Jurkat, Clone E6-1 (cell line): ENCODE results near the gene PLXND1.
A peak's percentile ranks its signal among the peaks of the same experiment; 100 is the strongest.
"Not testable (repeated sequence)": the region's sequence is repeated elsewhere in the genome, so short reads cannot be mapped to it uniquely, and the experiment has no call there.

Source experiments
- DNase-seq: peaks from one replicate; pipeline ENCODE4 v3.0.0-alpha.2; 2011; ENCODE audit warnings: low read depth, low spot score
- H3K4me3 ChIP-seq: 2 replicates; pipeline ENCODE4 v1.5.1; 2011; ENCODE audit warnings: mild to moderate bottlenecking, low read length, control low read depth, moderate library complexity

PLXND1 gene

DNA sequence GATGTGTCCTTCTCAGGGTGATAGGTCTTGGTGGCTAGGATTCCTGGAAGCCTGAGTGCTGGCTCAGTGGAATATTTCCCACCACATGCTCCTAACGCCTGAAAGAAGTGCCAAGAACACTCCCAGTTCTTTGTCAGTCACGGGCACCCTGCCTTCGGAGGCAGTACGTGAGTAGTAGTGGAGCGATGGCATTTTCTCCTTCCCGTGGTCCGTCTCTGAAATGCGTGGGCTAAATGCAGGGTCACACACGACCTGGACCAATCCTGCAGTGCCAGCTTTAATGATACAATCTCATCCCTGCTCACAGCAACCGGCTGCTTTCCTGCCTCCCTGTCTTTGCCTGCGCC, 49.0 kb downstream of the PLXND1 start:
- H3K4me3 ChIP-seq, result no peak overlapping the region
- no peak for DNase-seq

DNA sequence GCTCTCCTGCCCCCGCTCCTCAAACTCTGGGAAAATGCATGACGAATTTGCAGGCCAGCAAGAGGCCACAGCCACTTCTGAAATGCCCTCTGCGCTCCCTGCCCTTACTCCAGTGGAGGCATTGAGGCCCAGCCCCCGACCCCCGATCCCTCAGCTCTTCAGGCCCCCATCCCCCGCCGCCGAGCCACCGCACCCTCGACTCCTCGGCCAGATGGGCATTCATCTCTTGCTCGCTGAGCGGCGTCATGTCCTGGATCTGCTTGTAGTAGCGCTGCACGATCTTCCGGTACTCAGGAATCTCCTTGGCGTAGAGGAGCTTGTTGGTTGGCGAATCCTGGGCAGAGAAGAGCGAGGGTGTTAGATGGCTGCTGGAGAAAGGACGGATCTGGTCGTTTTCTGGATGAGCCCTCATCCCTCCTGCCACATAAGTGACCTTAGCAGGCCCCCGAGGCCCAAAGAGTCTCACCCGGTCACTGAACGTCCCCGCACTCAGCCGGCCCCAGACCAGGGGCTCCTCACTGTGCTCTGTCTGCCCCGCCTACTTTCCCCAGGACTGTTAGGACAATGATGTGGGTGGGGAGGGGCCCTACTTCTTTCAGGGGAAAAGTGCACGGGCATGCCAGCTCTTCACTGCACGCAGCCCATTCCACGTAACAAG, 49.5 kb downstream of the PLXND1 start:
- no peak for DNase-seq
- H3K4me3 ChIP-seq, result no peak overlapping the region

DNA sequence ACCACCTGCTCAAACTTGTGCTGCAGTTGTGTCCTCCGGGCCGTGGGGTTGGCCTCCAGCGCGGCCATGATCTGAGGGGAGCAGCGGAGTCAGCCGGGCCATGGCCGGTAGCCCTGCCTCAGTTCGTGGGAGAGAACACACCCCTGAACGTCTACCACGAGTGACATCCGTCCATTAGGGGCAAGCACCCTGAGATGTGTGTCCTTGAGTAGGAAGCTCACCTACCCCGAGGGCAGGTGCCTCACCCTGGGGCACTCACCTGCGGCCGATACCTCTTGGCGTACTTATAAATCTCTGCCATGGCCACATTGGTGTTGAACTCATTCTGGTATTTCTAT, 50.1 kb downstream of the PLXND1 start:
- H3K4me3 ChIP-seq, result no peak overlapping the region
- no peak for DNase-seq

DNA sequence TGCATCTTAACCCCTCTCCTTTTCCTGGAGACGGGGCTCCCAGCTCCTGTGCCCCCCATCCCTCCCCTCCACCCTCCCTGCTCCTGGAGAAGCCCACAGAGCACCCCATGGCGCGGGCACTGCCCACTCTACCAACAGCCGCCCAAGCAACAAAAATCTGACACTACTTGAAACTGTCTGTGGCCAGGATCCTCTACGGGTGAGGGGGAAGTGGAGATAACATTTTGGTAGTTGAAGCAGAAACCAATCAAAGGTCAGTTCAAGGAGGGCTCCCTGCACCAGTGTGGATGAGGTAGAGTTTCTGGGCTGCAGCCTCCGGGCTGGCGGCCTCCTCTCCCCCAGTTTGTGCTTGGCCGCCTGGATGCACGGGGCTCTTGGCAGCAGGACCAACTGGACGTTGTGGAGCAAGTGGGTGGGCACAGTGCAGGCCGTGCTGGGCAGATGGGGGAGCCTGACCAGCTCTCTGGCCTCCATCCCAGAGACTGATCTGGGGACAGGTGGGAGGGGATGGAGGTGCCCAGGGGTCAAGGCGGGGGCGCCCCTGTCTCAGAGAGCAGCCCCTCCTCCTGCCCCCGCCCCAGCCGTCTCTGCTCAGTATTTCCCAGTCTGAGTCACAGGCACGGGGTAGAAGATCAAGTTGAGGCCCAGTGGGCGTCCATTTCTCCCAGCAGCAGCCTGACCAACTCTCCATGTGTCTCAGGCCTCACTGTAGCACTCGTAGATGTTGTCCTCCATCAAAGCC, 50.7 kb downstream of the PLXND1 start:
- H3K4me3 ChIP-seq, result no peak overlapping the region
- DNase-seq, result no peak

DNA sequence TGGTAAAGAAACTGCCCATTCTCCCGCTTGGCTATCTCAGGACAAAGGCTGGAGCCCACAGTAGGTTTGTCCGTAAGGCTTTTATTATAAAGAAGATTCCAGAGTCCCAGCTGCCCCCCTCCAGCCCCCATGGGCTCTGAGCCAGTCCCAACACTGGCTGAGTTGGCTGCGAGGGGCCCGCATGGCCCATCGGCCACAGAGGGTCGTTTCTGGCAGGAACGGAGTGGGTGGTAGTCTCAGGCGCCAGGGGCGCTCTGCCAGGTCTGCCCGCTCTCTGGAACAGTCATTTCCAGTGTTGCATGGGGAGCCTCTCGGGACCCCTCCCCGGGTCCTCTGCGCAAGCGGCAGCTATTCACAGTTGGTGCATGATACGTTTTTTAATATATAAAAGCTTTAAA, 51.3 kb downstream of the PLXND1 start:
- no peak for DNase-seq
- no peak overlapping the region for H3K4me3 ChIP-seq

DNA sequence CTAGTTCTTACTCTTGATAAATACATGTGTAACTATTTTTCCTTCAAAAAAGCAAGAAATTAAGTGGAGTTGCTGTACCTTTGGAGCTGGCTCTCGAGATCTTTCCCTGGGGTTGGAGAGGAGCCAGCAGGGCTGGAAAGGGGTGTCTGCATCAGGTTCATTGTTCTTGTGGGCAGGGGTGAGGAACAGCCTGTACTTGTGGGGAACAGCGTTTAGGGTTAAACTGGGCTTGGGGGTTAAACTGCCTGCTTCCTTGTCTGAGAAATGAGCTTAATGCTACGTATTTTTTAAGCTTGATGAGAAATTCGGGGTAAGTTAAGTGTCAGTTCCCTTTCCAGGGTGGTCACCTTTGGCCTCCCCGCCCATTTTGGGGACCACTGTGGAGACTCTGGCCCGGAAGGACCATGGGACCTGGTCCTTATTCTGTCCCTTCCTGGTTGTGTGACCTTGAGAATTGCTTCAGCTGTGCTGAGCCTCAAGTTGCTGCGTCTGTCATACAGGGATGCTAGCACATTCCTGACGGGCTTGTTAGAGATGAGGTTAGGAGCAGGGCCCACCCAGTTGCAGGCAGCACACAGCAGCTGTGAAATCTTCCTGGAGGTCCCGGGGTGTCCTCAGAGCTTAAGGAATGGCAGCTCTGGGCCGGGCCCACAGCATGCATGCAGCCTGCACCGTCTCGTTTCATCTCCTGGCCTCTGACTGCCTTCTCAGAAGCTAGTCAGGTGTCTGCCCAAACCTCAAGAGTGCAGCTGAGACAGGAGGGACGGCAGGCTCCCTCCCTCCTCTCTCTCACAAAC, 51.9 kb downstream of the PLXND1 start:
- H3K4me3 ChIP-seq, result no peak overlapping the region
- DNase-seq, result peak; percentile 31

DNA sequence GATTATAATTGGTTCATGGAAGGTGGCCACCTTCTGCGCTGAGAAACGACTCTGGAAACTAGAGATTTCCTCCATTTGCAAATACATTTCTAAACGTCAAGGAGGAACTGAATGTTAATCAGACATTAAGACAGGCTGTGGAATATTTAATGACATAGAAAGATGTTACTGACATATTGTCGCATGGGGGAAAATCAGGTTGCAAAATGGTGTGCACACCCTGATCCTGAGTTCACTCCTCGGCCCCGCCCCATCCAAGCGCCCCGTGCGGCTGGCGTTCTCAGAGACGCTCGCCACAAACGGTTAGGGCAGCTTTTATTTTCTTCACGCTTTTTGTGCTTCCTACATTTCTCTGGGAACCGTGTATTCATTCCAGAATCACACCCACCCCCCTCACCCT, 52.8 kb downstream of the PLXND1 start:
- peak; percentile 48 for DNase-seq

DNA sequence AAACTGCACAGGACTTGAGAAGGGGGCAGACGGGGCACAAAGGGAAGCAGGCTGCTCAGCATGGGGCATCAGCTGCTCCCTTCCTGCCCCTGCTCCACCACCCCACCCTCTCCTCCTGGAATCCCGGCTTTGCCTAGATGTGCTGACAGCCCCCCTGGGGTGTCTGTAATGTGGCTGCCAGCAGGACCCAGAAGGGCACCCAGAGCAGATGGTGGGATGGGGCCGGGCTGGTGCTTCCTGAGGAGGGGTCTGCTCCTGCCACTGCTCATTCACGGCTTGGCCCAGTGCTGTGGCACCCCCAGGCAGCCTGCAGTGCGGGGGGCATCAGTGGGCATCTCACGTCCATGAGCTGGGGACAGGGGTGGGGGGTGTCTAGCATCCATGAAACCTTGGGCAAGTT, 53.3 kb downstream of the PLXND1 start:
- DNase-seq, result no peak
- H3K4me3 ChIP-seq, result no peak overlapping the region

More for the DNA sequence above, 52.8 kb downstream of the PLXND1 start:
- peak overlapping the region; percentile 9; the same call in 1 of the 2 replicates for H3K4me3 ChIP-seq

DNA sequence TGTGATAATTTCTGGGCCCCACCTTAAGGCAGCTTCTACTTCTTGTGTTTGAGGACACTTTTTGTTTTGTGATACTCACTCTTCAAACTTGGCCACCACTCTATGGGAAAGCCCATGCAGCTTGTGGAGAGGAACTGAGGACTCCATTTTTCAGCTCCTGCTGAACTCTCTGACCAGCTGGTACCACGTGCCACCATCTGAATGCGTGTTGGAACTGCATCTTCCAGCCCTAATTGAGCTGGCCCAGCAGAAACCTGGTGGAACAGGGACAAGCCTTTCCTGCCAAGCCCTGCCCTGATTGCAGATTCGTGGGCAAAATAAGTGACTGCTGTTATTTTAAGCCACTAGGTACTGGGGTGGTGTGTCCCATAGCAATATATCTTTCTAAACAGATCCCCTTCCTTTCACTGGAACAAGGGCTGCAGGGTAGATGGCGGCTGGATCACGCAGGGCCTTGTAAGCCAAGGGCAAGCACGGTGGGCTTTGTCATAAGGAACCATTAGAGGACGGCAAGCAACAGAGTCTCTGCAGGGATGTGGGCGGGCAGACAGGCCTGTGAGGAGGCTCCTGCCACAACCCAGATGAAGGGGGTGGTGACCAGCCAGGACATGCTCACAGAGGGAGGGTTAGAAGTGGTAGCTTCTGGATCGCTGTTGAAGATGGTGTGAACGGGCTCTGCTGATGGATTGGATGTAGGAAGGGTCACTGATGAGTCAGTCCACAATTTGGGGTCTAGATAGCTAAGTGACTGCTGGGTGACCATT, 54.0 kb downstream of the PLXND1 start:
- DNase-seq, result no peak
- H3K4me3 ChIP-seq, result no peak overlapping the region

DNA sequence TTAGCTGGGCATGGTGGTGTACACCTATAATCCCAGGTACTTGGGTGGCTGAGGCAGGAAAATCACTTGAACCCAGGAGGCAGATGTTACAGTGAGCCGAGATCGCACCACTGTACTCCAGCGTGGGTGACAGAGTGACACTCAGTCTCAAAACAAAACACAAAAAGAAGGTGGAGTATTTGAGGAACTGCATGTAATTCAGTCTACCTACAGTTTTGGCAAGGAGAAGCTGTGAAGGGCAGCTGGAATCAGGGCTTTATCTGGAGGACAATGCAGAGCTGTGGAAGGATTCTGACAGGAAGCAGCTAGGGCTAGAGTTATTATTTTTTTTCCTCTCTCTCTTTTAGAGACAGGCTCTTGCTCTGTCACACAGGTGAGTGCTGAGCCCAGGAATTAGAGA, 56.7 kb downstream of the PLXND1 start:
- no peak overlapping the region for H3K4me3 ChIP-seq
- DNase-seq, result no peak

DNA sequence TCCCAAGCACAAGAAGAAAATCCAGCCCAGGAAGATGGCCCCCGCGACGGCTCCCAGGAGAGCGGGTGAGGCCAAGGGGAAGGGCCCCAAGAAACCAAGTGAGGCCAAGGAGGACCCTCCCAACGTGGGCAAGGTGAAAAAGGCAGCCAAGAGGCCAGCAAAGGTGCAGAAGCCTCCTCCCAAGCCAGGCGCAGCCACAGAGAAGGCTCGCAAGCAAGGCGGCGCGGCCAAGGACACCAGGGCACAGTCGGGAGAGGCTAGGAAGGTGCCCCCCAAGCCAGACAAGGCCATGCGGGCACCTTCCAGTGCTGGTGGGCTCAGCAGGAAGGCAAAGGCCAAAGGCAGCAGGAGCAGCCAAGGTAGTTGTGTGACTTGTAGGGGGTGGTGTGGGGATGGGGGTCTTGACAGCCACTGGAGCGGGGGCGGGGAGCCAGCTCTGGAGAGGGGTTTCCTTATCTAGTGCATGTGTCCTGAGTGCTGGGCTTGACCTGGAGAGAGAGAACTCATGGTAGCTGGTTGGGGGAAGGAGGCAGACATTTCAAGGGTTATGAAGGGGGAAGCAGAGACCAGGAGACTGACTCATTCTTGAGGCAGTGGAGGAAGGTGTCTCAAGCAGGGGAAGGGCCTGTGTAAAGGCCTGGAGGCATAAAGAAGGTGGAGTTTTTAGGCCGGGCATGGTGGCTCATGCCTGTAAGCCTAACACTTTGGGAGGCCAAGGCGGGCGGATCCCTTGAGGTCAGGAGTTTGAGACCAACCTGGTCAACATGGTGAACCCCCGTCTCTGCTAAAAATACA, 57.3 kb downstream of the PLXND1 start:
- H3K4me3 ChIP-seq, result no peak overlapping the region
- no peak for DNase-seq

DNA sequence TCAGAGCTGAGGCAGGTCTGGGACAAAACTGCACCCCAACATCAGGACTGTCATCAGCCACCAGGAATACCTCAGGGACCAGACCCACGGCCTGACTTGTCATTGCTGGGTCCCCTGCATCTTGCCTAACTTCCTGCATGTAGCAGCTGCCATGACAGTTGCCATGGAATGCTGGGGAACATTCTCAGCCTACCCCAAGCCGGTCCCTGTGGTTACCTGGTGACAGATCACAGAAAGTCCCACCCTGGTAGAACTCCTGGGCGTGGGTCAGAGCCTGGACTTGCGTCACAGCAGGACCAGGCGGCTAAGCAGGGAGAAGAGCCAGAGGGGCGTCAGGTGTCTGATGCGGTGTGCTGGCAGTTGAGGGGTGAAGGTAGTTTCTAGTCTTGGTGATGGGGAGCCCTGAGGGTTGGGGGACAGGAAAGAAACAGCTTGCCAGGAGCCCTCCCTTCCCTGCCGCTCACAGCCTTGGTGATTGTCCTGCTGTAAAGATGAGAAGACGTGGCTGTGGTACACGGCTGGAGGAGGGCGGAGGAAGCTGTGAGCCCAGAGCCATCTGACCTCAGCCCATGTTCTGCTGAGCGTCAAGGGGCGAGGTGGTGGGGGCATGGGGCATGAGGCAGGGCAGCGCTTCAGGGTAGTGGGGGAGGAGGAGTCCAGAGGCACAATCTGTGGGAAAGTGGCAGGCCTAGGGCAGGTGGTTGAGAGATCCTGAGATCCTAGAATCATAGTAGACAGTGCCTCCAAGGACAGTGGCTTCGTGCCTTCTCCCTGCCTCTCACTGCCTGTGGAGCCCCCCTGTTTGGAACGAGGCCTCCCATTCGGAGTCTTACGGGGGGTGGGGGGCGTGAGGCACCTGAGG, 58.1 kb downstream of the PLXND1 start:
- no peak overlapping the region for H3K4me3 ChIP-seq
- no peak for DNase-seq

DNA sequence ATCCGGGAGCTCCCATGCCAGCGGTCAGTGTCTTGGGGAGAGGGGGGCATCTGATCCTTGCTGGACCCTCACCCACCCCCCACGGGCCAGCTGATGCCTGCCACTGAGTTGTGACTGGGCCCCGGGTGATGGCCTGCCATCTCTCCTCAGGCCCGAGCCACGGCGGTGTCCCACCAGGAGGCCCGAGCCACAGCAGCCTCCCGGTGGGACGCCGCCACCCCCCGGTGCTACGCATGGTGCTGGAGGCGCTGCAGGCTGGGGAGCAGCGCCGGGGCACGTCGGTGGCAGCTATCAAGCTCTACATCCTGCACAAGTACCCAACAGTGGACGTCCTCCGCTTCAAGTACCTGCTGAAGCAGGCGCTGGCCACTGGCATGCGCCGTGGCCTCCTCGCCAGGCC, 59.2 kb downstream of the PLXND1 start:
- no peak overlapping the region for H3K4me3 ChIP-seq
- no peak for DNase-seq

DNA sequence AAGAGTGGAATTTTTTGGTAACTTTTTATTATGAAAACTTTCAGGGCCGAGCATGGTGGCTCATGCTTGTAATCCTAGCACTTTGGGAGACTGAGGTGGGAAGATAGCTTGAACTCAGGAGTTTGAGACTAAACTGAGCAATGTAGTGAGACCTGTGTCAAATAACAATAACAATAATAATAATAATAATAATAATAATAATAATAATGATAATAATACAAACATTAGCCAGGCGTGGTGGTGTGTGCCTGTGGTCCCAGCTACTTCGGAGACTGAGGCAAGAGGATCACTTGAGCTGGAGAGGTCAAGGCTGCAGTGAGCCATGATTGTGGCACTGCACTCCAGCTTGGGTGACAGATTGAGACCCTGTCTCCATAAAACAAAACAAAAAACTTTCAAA, 60.5 kb downstream of the PLXND1 start:
- H3K4me3 ChIP-seq, DNase-seq: not testable (repeated sequence)

DNA sequence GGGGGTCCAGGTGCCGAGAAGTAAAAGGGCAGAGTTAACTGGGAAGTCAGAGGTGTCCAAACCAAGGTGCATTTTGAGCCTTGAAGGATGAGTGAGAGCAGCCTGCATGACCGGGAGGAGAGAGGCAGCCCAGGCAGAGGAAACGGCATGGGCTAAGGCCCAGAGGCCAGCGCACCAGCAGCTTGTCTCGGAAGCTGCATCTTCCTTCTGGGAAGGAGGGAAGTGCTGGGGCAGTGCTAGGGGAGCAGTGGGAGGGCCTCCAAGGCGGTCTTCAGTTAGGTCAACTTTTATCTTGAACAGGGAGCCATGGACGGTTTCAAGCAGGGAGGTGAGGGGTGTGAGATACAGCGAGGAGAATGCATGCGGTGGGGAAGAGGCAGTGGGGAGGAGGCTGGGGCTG, 62.5 kb downstream of the PLXND1 start:
- DNase-seq, result no peak
- no peak overlapping the region for H3K4me3 ChIP-seq

DNA sequence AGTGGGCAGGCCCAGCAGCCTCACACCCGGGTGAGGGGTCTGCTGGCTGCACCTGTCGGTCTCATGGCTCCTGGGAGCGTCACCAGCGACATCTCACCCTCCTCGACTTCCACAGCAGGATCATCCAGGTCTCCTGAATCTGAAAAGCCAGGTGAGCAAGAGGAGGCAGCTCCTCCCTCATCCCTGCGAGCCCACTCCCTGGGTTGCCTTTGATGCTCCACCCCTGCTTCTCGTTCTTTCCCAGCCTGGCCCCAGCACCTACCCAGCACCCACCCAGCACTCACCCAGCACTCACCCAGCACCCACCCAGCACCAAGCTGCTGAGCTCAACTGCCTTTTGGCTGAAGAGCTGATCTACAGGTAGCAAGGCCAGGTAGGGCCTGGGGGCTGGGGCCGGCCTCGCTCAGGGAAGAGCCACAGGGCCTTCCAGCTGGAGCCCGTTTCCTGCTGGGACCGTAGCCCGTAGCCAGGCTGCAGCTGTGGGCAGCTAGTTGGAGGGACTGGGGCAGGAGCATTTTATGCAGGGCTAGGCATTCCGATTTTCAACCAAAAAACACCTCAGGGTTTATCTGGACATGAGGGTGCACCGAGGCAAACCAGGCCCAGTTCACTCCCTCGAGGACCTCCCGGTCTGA, 63.2 kb downstream of the PLXND1 start, which contains the start of gene H1-8:
H1-8 (plus strand) TSS at position 20 of the 635 bp plus-strand sequence; CDS start at position 64, 44 bp downstream.
- no peak for DNase-seq
- H3K4me3 ChIP-seq, result no peak within 1 kb of the TSS

DNA sequence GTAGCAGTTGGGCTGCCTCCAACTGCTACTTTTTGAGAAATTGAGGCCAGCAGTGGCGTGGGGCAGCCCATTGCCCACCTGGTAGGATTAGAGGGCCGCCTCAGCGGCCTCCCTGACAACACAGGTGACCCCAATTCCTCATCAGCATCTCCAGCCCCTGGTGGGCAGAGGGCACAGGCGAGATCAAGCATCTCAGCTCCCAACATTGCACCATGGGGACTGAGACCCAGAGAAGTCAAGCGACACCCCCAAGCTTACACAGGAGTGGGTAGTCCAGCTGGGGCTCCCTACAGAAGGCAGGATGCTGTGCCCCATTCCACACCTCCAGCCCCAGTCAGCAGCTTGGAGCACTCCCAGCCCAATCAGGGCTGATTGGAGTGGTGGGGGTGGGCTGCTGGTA, 63.7 kb downstream of the PLXND1 start:
- DNase-seq, result no peak
- no peak overlapping the region for H3K4me3 ChIP-seq
